ENCODE results near the gene LRCOL1.
"Not testable (repeated sequence)": the region's sequence is repeated elsewhere in the genome, so short reads cannot be mapped to it uniquely, and the experiment has no call there.

The LRCOL1 gene

GRCh38 chr12:132600048-132601032 is 10.0 kb downstream of the LRCOL1 start:
- DNase-seq, result no peak

GRCh38 chr12:132599502-132599901 is 10.9 kb downstream of the LRCOL1 start:
- DNase-seq, result not testable (repeated sequence)

DNA sequence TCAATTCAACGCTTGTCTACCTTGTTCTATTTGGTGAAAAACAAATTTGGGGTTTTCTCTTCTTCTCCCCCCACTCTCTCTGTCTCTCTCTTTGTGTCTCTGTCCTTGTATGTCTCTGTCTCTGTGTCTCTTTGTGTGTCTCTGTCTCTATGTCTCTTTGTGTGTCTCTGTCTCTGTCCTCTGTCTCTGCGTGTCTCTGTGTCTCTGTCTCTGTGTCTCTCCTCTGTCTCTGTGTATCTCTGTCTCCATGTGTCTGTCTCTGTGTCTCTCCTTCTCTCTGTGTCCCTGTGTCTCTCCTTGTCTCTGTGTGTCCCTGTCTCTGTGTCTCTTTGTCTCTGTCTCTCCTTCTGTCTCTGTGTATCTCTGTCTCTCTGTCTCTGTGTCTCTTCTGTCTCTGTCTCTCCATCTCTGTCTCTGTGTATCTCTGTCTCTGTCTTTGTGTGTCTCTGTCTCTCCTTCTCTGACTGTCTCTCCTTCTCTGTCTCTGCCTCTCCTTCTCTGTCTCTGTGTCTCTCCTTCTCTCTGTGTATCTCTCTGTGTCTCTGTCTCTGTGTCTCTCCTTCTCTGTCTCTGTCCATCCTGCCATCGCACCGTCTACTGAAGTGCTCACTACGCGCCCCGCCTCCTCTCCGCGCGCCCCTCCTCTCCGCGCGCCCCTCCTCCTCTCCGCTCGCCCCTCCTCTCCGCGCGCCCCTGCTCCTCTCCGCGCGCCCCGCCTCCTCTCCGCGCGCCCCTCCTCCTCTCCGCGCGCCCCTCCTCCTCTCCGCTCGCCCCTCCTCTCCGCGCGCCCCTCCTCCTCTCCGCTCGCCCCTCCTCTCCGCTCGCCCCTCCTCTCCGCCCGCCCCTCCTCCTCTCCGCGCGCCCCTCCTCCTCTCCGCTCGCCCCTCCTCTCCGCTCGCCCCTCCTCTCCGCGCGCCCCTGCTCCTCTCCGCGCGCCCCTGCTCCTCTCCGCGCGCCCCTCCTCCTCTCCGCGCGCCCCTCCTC is 12.8 kb downstream of the LRCOL1 start:
- DNase-seq, result no peak

- DNase-seq, result no peak
Measured at GRCh38 chr12:132596016-132596415, 14.4 kb downstream of the LRCOL1 start.

DNA sequence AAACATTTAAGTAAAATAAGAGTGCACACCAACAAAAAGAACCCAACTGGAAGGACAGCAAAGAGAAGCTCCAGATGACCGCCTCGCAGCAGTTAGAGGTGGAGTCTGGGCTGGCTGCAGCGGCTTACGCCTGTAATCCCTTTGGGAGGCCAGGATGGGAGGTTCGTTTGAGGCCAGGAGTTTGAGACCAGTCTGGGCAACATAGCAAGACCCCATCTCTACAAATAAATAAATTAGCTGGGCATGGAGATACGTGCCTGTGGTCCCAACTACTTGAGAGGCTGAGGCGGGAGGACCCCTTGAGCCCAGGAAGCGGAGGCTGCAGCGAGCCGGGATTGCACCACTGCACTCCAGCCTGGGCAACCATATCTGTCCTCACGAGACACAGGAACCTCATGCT is 15.2 kb downstream of the LRCOL1 start:
- no peak for DNase-seq

- no peak for DNase-seq
Measured at GRCh38 chr12:132593938-132594358, 16.4 kb downstream of the LRCOL1 start.

DNA sequence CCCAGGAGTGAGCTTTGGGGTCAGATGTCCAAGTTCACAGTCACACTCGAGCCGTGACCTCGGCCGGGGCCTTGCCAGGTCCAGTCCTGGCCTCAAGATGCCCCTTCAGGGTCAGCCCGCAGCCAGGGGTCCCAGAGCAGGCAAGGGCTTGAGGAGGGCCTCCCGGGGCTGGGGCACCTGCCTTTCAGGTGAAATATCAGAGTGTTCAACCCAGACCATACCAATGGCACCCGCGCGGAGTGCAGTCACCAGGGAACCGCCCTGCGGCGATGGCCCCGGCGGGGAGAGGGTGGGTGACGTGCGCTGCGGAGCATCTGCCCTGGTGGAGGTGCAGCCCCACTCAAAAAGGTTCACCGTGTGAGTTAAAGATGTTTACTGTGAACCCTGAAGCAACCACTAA is 16.9 kb downstream of the LRCOL1 start:
- DNase-seq, result no peak

GRCh38 chr12:132593071-132593470 is 17.3 kb downstream of the LRCOL1 start:
- no peak for DNase-seq

GRCh38 chr12:132592282-132592970 is 18.0 kb downstream of the LRCOL1 start:
- DNase-seq, result no peak

GRCh38 chr12:132591107-132591935 is 19.1 kb downstream of the LRCOL1 start:
- no peak for DNase-seq

GRCh38 chr12:132588821-132589669 is 21.3 kb downstream of the LRCOL1 start:
- no peak for DNase-seq

GRCh38 chr12:132588319-132588718 is 22.1 kb downstream of the LRCOL1 start:
- DNase-seq, result no peak

GRCh38 chr12:132587781-132588180 is 22.6 kb downstream of the LRCOL1 start:
- no peak for DNase-seq

DNA sequence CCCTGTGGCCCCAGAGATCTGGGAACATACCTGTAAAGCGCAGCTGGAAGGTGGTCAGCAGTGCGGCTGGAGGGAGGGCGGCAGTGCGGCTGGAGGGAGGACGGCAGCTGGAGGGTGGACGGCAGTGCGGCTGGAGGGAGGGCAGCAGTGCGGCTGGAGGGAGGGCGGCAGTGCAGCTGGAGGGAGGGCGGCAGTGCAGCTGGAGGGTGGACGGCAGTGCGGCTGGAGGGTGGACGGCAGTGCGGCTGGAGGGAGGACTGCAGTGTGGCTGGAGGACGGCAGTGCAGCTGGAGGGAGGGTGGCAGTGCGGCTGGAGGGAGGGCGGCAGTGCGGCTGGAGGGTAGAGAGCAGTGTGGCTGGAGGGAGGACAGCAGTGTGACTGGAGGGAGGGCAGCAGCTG is 23.5 kb downstream of the LRCOL1 start:
- DNase-seq, result no peak

GRCh38 chr12:132585177-132585576 is 25.2 kb downstream of the LRCOL1 start:
- DNase-seq, result no peak

DNA sequence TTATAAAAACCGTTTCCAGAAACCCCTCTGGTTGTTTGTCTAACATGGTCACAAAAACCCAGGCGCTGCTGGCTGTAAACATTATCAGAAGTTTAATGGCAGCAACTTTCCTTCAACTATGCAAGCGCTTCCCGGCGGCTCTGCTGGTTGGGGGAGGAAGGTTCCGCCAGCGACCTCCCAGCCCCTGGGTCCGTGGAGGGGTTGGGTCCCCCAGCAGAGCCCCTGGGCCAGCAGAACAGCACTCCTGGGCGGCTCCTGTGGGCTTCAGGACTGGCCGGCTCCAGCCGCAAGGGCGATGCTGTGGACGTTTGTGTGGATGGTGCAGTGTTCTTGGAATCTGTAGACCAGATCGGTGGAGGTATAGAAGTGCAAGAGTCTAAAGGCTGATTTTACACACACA is 26.0 kb downstream of the LRCOL1 start:
- no peak for DNase-seq

DNA sequence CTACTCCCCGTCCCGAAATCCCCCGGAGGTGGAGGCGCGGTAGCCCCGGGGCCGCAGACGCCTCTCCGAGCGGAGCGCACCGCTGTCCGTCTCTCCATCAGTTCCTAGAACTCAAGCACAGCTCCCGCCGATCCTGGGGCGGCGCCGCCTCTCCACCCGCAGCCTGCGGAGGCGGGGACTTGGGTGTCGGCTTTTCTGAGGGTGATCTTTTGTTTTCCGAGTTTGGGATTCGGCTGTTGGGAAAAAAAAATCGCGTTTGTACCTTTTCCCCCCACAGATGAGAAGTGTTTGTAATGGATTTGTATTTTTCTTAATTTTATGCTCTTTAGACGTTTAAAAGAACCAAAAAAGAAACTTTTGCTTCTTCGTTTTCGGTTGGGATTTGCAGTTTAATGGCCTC is 26.6 kb downstream of the LRCOL1 start:
- DNase-seq, result no peak

DNA sequence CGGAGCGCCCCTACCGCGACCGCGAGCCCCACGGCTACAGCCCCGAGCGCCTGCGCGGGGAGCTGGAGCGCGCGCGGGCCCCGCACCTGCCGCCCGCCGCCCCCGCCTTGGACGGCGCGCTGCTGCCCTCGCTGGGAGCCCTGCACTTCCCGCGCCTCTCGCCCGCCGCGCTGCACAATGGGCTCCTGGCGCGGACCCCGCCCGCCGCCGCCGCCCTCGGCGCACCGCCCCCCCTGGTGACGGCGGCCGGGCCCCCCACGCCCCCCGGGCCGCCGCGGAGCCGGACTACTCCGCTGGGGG is 27.0 kb downstream of the LRCOL1 start:
- DNase-seq, result no peak

DNA sequence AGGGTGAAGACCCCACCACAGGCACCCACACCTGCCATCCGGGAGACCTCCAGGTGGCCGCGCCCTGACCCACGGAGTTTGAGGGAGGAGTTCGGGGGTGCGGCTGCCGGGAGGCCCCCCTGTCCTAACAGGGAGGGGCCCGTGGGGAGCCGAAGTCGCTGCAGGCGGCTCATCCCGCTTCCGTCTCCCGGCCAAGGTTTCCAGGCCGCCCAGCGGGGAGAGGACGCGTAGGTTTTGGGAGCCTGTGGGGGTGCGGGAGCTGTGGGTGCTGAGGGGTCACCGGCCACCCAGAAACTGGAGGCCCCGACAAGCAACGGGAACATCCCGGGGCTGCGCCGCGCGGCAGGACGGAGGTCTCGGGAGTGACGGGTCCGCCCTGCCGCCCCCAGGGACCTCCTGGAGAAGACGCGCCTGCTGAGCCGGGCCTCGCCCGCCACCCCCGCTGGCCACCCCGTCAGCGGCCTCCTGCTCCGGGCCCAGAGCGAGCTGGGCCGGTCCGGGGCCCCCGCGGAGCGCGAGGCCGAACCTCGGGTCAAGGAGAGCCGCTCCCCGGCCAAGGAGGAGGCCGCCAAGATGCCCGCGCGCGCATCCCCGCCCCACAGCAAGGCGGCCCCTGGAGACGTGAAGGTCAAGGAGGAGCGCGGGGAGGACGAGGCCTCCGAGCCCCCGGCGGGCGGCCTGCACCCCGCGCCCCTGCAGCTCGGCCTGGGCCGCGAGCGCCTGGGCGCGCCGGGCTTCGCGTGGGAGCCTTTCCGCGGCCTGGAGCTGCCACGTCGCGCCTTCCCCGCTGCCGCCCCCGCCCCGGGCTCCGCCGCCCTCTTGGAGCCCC is 27.6 kb downstream of the LRCOL1 start:
- no peak for DNase-seq

DNA sequence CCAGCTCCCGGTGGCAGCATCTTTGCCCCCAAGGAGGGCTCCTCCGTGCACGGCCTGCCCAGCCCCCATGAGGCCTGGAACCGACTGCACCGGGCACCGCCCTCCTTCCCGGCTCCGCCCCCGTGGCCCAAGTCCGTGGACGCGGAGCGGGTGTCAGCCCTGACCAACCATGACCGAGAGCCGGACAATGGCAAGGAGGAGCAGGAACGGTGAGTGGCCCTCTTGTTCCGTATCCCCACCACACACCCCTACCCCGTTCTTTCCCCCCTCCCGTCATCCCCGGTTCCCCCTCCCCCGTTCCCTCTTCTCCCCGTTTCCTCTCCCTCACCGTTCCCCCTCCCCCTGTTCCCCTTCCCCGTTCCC is 28.3 kb downstream of the LRCOL1 start:
- no peak for DNase-seq
